Measurements from ENCODE around the gene ASB6. TPM values are rescaled to one million over a fixed set of nuclear protein-coding genes. Genes with fewer than 3 reads are reported as not detected.
A peak's percentile ranks its signal among the peaks of the same experiment; 100 is the strongest.

The ASB6 gene
- total and polyA plus RNA-seq, 2 of the 13 experiments (the other 11 are each of a cell fraction or from before 2014, with no cell fraction given) = 8.2 to 8.4 TPM

GRCh38 chr9:129596541-129597331, 45.2 kb downstream of the ASB6 start (continued):
- peak; percentile 64; the same call in 1 of the 2 replicates for TF ChIP-seq ZNF572 (CRISPR knock-in tag; IDR thresholded peaks at IDR 0.05)
- TF ChIP-seq MZF1 (CRISPR knock-in tag; IDR thresholded peaks at IDR 0.05; ENCODE audit: borderline replicate concordance) = no peak
- TF ChIP-seq ZNF496 (CRISPR knock-in tag; IDR thresholded peaks at IDR 0.05; ENCODE audit: insufficient replicate concordance) = no peak
- TF ChIP-seq PRMT3 (CRISPR knock-in tag; IDR thresholded peaks at IDR 0.05; ENCODE audit: borderline replicate concordance, low read depth) = no peak
- TF ChIP-seq HMG20A (CRISPR knock-in tag; IDR thresholded peaks at IDR 0.05; ENCODE audit: borderline replicate concordance) = no peak
- peak; percentile 2; the same call in 1 of the 2 replicates for TF ChIP-seq CTCF (CRISPR knock-in tag; IDR thresholded peaks at IDR 0.05)
- peak; percentile 63; the same call in 1 of the 2 replicates for TF ChIP-seq HDAC1 (CRISPR knock-in tag; IDR thresholded peaks at IDR 0.05)
- no peak for TF ChIP-seq RFX5 (IDR thresholded peaks at IDR 0.05; ENCODE audit: low read depth, low read length)
- TF ChIP-seq SMAD9 (CRISPR knock-in tag; IDR thresholded peaks at IDR 0.05) = no peak
- TF ChIP-seq IKZF1 (IDR thresholded peaks at IDR 0.05) = no peak
- no peak for TF ChIP-seq ZBTB37 (CRISPR knock-in tag; IDR thresholded peaks at IDR 0.05)
- peak; percentile 24; the same call in 1 of the 2 replicates for TF ChIP-seq ZBTB4 (CRISPR knock-in tag; IDR thresholded peaks at IDR 0.05; ENCODE audit: borderline replicate concordance)
- TF ChIP-seq MEIS2 (CRISPR knock-in tag; IDR thresholded peaks at IDR 0.05) = no peak
- TF ChIP-seq ETS1 (CRISPR knock-in tag; IDR thresholded peaks at IDR 0.05) = no peak
- TF ChIP-seq MEF2D (CRISPR knock-in tag; IDR thresholded peaks at IDR 0.05) = peak; percentile 47; the same call in 1 of the 2 replicates
- no peak for TF ChIP-seq ESRRA (CRISPR knock-in tag; IDR thresholded peaks at IDR 0.05; ENCODE audit: low read depth)
- no peak for TF ChIP-seq ZFP36L2 (CRISPR knock-in tag; IDR thresholded peaks at IDR 0.05)
- no peak for TF ChIP-seq TEF (CRISPR knock-in tag; IDR thresholded peaks at IDR 0.05)
- no peak for TF ChIP-seq EEA1 (CRISPR knock-in tag; IDR thresholded peaks at IDR 0.05; ENCODE audit: borderline replicate concordance)
